Thoracic aorta (tissue), 2 donors: Measurements from ENCODE around the gene CD276. TPM values are rescaled to one million over a fixed set of nuclear protein-coding genes. Genes with fewer than 3 reads are reported as not detected.

Experiments used
- ATAC-seq: fragments of 150-250 bp; one replicate; pipeline ENCODE4 v1.8.0; 2017; ENCODE audit warnings: low read depth; ENCODE audit not compliant: insufficient number of reproducible peaks, low FRiP score
- DNase-seq: peaks from one replicate; pipeline ENCODE4 v3.0.0-alpha.2; 2020; ENCODE audit warnings: low spot score
- H3K27ac ChIP-seq, 2 donors: fragments of 200-600 bp; sonication (generic); 1 replicate in 1 of 2; 2 replicates in 1 of 2; pipeline ENCODE4 v1.5.1; 2016; ENCODE audit warnings: mild to moderate bottlenecking in 2 of 2, moderate library complexity in 2 of 2
- H3K27me3 ChIP-seq: fragments of 200-600 bp; sonication (generic); replicated peaks from 2 replicates; pipeline ENCODE4 v1.6.0; 2016; ENCODE audit warnings: mild to moderate bottlenecking; ENCODE audit not compliant: insufficient read depth
- H3K36me3 ChIP-seq: fragments of 200-600 bp; sonication (generic); one replicate; pipeline ENCODE4 v1.5.1; 2016
- H3K4me1 ChIP-seq, 2 donors: fragments of 200-600 bp; sonication (generic); 1 replicate in 1 of 2; 2 replicates in 1 of 2; pipeline versions ENCODE4 v1.5.1 to v1.6.0; 2016; ENCODE audit warnings: low read depth in 2 of 2, mild to moderate bottlenecking in 1 of 2; ENCODE audit not compliant: control insufficient read depth in 1 of 2
- H3K4me3 ChIP-seq: fragments of 200-600 bp; sonication (generic); 2 replicates; pipeline ENCODE4 v1.5.1; 2016; ENCODE audit warnings: mild to moderate bottlenecking
- H3K9me3 ChIP-seq: fragments of 200-600 bp; sonication (generic); 2 replicates; pipeline ENCODE4 v1.5.1; 2016
- CTCF ChIP-seq: fragments of 200-600 bp; sonication (generic); IDR thresholded peaks from one replicate; pipeline ENCODE4 v1.5.1; 2019; ENCODE audit warnings: antibody characterized with exemption
- total RNA-seq, 2 donors: library from RNA; depleted of rRNA; stranded (reverse); fragments of >200 nt; gene quantifications; one replicate each; pipeline versions ENCODE4 v1.1.0 to v1.2.3, GENCODE V29; 2016

CD276 gene
- total RNA-seq, 2 donors from 2014 or later, result 47.4 to 67.6 TPM

GRCh38 chr15:73650416-73651126, 33.6 kb upstream of the CD276 start:
- DNase-seq (no peak), ATAC-seq (peak; percentile 36)
- no peak overlapping the region for H3K4me3 ChIP-seq
- no peak for TF ChIP-seq CTCF
- H3K27ac ChIP-seq, result no peak overlapping the region
- no peaks in the 10 kb centered on the region for H3K9me3 ChIP-seq
- H3K27me3 ChIP-seq, result no peaks in the 10 kb centered on the region
- H3K4me1 ChIP-seq, result no peaks in the 10 kb centered on the region
- no peaks in the 10 kb centered on the region for H3K36me3 ChIP-seq

- Histone ChIP-seq H3K27ac (no peak overlapping the region), H3K9me3 (no peaks in the 10 kb centered on the region), H3K4me1 (no peaks in the 10 kb centered on the region), H3K27me3 (no peaks in the 10 kb centered on the region), H3K36me3 (no peaks in the 10 kb centered on the region), H3K4me3 (no peak overlapping the region)
- no peak for DNase-seq
- no peak for TF ChIP-seq CTCF
- ATAC-seq, result no peak
These were observed 29.5 kb upstream of the CD276 start for GRCh38 chr15:73654659-73655058.

- DNase-seq (no peak), ATAC-seq (no peak)
- Histone ChIP-seq H3K4me3 (no peak overlapping the region), H3K4me1 (no peaks in the 10 kb centered on the region), H3K9me3 (no peaks in the 10 kb centered on the region), H3K27ac (no peak overlapping the region), H3K27me3 (no peaks in the 10 kb centered on the region), H3K36me3 (no peaks in the 10 kb centered on the region)
- no peak for TF ChIP-seq CTCF
These were observed 28.5 kb upstream of the CD276 start for GRCh38 chr15:73655724-73656123.

GRCh38 chr15:73658645-73659044, 25.5 kb upstream of the CD276 start:
- Histone ChIP-seq H3K9me3 (no peaks in the 10 kb centered on the region), H3K4me3 (no peak overlapping the region), H3K36me3 (no peaks in the 10 kb centered on the region), H3K27me3 (no peaks in the 10 kb centered on the region), H3K27ac (no peak overlapping the region), H3K4me1 (no peaks in the 10 kb centered on the region)
- TF ChIP-seq CTCF, result no peak
- DNase-seq (no peak), ATAC-seq (no peak)

- no peaks in the 10 kb centered on the region for H3K27me3 ChIP-seq
- H3K4me1 ChIP-seq, result no peaks in the 10 kb centered on the region
- no peak for DNase-seq
- TF ChIP-seq CTCF, result no peak
- no peak for ATAC-seq
- no peak overlapping the region for H3K4me3 ChIP-seq
- no peaks in the 10 kb centered on the region for H3K9me3 ChIP-seq
- no peak overlapping the region for H3K27ac ChIP-seq
- H3K36me3 ChIP-seq, result no peaks in the 10 kb centered on the region
These were observed 23.7 kb upstream of the CD276 start for GRCh38 chr15:73660455-73660854.
